Measurements from ENCODE around the gene ANKRD65.

Gene ANKRD65

DNA sequence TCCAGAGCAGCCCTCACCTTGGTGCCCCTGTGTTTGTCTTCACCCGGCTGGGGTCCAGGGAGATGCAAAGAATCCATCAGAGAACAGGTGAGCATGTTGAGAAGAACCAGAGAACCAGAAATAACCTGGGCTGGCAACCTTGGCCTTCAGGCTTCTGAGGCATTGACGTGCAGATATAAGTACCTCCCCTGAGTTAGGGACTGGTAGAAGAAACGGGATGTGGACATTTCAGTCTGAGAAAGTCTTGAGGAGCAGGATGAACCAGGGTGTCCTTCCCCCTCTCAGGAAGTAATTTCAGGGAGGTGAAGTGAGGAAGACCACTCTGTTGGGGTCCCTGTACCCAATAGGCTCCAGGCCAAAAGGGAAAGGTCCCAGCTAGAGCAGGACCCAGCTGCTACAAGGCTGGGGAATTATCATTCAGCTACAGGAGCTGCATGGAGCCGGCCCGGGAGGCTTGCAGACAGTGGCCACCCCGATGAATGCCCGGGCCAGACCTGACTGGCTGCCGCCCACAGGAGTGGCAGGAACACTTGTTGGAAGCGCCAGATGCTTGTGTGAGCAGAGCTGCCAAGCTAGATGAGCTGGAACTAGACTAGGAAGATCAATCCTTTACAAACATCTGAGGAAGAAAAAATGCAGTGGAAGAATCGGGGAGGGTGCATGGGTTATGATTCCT, 44.4 kb downstream of the ANKRD65 start:
- TF ChIP-seq, protein P1, sequence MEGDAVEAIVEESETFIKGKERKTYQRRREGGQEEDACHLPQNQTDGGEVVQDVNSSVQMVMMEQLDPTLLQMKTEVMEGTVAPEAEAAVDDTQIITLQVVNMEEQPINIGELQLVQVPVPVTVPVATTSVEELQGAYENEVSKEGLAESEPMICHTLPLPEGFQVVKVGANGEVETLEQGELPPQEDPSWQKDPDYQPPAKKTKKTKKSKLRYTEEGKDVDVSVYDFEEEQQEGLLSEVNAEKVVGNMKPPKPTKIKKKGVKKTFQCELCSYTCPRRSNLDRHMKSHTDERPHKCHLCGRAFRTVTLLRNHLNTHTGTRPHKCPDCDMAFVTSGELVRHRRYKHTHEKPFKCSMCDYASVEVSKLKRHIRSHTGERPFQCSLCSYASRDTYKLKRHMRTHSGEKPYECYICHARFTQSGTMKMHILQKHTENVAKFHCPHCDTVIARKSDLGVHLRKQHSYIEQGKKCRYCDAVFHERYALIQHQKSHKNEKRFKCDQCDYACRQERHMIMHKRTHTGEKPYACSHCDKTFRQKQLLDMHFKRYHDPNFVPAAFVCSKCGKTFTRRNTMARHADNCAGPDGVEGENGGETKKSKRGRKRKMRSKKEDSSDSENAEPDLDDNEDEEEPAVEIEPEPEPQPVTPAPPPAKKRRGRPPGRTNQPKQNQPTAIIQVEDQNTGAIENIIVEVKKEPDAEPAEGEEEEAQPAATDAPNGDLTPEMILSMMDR (conservative IDR thresholded peaks at IDR 0.05; ENCODE audit: low read depth), result no peak
- DNase-seq (ENCODE audit: low spot score), result no peak
- H3K27ac ChIP-seq, result peak overlapping the region; percentile 90
- ChIA-PET CTCF (interaction anchor here (0.7 to 1.1 kb wide), 2 partner anchors 21 to 128 kb away, joined by 3 to 5 read pairs; no protein-coding TSS in a partner anchor), POLR2A (ENCODE audit: low non-redundant PET) (no interaction called here)

DNA sequence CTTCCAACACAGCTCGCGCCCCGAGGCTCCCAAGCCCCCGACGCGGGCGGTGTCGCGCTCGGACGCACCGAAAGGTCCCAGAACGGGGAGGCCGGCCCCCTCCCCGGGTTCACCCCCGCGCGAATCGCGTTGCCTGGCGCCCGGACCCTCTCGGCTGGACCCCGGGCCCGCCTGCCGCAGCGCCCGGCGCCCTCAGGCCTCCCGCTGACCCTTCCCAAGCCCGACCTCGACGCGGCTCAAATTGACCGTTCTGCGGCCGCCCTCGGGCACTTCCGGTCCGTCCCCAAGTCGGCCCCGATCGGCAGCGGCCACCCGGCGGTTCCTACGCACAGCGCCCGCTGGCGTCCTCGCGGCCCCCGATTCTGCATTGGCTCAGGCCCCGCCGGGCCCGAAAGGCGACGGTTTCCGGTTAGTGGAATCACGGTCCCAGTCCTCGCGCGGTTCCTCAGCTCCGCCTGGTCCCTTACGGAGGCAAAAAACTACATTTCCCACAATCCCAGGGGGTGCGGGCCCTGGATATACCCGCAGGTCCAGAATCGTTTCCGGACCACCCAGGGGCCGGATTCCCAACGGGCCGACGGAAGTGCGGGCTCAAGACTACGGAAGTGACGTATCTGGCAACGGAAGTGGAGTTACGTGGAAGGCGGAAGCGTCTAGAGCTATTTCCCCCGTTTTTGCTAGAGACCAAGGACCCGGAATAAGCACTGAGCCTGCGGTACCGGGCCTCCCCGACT, 46.0 kb downstream of the ANKRD65 start, which contains the start of gene AURKAIP1:
AURKAIP1 (minus strand) TSS at position 279 of the 734 bp plus-strand sequence. CDS start 451 bp downstream, outside the sequence.
- DNase-seq (ENCODE audit: low spot score), result peak; percentile 99
- ChIA-PET POLR2A (ENCODE audit: low non-redundant PET) (interaction anchor here (0.7 to 1.1 kb wide), 5 partner anchors 24 to 66 kb away, joined by 3 to 4 read pairs (median 4); partner anchors contain the start of gene CCNL2), CTCF (interaction anchor here (0.6 to 1.8 kb wide), 3 partner anchors 15 to 130 kb away, joined by 3 to 6 read pairs (median 4); no protein-coding TSS in a partner anchor)
- H3K27ac ChIP-seq, result peak within 1 kb of the TSS; percentile 90
- TF ChIP-seq, protein P1 (conservative IDR thresholded peaks at IDR 0.05; ENCODE audit: low read depth), result no peak

DNA sequence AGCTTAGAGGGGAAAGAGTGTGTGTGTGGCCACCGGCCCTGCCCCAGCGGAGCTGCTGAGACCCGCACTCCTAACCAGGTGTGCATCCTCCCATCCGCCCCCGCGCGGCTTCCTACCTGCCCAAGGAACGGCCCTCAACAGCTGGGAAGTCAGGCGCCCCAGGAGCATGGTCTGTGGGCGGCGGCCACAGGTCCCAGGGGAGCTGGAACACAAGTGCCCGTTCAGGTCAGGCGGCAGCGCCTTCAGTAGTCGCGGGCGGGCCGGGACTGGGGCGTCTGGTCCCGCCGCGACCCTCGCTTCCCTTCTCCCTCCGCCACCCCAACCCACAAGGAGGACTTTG, 46.5 kb downstream of the ANKRD65 start:
- peak overlapping the region; percentile 90 for H3K27ac ChIP-seq
- TF ChIP-seq, protein P1 (conservative IDR thresholded peaks at IDR 0.05; ENCODE audit: low read depth), result no peak
- ChIA-PET CTCF (interaction anchor here (0.6 to 1.8 kb wide), 2 partner anchors 26 to 165 kb away, joined by 3 to 6 read pairs; no protein-coding TSS in a partner anchor), POLR2A (ENCODE audit: low non-redundant PET) (interaction anchor here (0.6 kb wide), 1 partner anchor 166 kb away, joined by 3 read pairs; no protein-coding TSS in a partner anchor)
- DNase-seq (ENCODE audit: low spot score), result no peak

DNA sequence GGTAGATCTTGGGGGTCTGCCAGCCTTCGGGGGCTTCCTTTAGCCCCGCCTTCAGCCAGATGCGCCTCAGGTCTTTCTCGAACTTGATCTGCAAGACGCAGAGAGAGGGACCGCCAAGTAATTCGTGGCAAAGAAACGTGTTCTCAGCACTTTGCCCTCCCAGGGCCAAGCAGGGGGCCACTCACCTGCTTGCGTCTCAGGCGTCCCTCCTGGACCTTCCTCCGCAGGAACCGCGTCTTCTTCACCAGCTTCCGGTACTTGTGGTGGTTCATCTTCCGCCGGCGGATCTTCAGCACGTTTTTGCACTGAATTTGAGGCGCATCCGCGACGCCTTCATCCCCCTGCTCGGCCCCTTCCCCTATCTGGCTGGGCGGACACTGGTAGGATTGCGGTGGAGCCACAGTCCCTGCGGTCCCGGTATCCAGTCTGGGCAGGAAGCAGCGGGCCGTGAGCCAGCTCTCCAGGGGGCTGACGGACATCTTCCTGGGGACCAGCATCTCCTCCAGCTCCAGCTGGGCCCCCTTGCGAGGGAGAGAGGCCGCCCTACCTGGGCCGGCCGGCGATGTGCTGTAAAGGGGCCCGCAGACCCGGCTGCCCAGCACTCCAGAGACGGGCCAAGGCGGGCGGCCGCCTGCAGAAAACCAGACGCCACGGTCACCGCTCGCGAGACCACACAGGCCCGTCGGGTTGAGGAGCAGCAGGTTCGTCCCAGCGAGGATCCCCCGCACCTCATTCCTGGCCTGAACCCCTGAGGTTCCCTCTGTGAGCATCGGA, 47.1 kb downstream of the ANKRD65 start:
- CTCF ChIA-PET, result interaction anchor here (0.6 to 2.1 kb wide), 4 partner anchors 22 to 164 kb away, joined by 3 to 10 read pairs (median 4); no protein-coding TSS in a partner anchor
- peak overlapping the region; percentile 90 for H3K27ac ChIP-seq
- TF ChIP-seq, protein P1 (conservative IDR thresholded peaks at IDR 0.05; ENCODE audit: low read depth), result no peak
- POLR2A ChIA-PET (ENCODE audit: low non-redundant PET), result interaction anchor here (0.6 kb wide), 1 partner anchor 165 kb away, joined by 3 read pairs; no protein-coding TSS in a partner anchor
- DNase-seq (ENCODE audit: low spot score), result no peak

DNA sequence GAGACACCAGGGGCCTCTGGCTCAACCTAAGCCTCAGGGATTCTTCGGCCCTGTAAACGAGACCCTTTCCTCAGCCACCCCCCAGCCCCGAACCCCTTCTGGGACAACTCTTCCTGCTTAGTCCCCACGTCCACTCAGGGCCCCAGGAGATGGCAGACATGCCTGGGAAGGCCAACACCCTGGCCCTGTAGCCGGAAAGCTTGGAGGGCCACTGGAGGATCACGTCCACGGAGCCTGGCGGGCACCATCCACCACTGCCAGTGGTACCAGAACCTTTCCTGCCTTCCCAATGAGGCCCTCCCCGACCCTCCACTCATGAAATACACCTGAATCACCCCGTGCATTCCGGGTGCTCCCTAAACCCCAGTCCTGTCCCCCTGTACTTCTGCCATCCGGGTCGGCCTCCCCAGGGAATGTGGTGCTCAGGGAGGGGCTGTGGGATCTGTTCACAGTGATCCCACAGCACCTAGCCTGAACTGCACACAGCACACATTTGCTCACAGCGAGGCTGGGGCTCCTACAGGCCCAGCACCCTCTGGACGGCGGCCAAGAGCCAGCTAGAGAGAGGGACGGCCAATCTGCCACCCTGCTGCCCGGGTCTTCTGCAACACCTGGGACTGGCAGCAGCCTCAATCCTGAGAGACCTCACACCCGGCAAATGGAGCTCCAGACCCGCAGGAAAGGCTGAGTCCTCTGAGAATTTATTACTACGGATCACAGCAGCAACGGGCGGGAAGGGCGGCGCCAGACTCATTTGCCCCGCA, 47.8 kb downstream of the ANKRD65 start:
- no peak for DNase-seq (ENCODE audit: low spot score)
- CTCF ChIA-PET, result interaction anchor here (0.8 to 2.1 kb wide), 4 partner anchors 22 to 73 kb away, joined by 3 to 10 read pairs (median 3); no protein-coding TSS in a partner anchor
- TF ChIP-seq, protein P1 (conservative IDR thresholded peaks at IDR 0.05; ENCODE audit: low read depth), result no peak
- POLR2A ChIA-PET (ENCODE audit: low non-redundant PET), result interaction anchor here (0.6 kb wide), 1 partner anchor 9 kb away, joined by 3 read pairs; no protein-coding TSS in a partner anchor
- H3K27ac ChIP-seq, result peak overlapping the region; percentile 90

Measured in RWPE1 (cell line).